Measurements from ENCODE around the gene TAF7L.
"Not testable (repeated sequence)": the region's sequence is repeated elsewhere in the genome, so short reads cannot be mapped to it uniquely, and the experiment has no call there.

TAF7L gene

GRCh38 chrX:101290957-101291603, at the start of gene TAF7L:
TSS of gene TAF7L (minus strand) at chrX:101291334. CDS start at chrX:101287543, 3,791 bp downstream.
- no peak for DNase-seq

GRCh38 chrX:101337776-101338271, 46.7 kb upstream of the TAF7L start:
- DNase-seq: no peak

GRCh38 chrX:101334310-101334709, 43.2 kb upstream of the TAF7L start:
- DNase-seq: not testable (repeated sequence)

- not testable (repeated sequence) for DNase-seq
Measured at GRCh38 chrX:101326600-101326999, 35.5 kb upstream of the TAF7L start.

GRCh38 chrX:101303790-101304189, 12.7 kb upstream of the TAF7L start:
- DNase-seq: no peak

GRCh38 chrX:101295603-101296002, 4.5 kb upstream of the TAF7L start:
- DNase-seq: not testable (repeated sequence)

GRCh38 chrX:101287402-101287801, 3.7 kb downstream of the TAF7L start:
- DNase-seq: peak in 3 of 6 experiments; percentile 3 to 47 (median 32)

- no peak for DNase-seq
Measured at GRCh38 chrX:101276238-101276637, 14.9 kb downstream of the TAF7L start.

GRCh38 chrX:101274198-101274597, 16.9 kb downstream of the TAF7L start:
- no peak for DNase-seq

- DNase-seq: no peak
Measured at GRCh38 chrX:101265869-101266428, 25.2 kb downstream of the TAF7L start.

GRCh38 chrX:101263766-101264165, 27.4 kb downstream of the TAF7L start:
- DNase-seq: no peak

GRCh38 chrX:101262590-101262989, 28.5 kb downstream of the TAF7L start:
- DNase-seq: no peak

- no peak for DNase-seq
Measured at GRCh38 chrX:101260435-101260834, 30.7 kb downstream of the TAF7L start.

GRCh38 chrX:101258259-101258581, 32.9 kb downstream of the TAF7L start:
- no peak for DNase-seq

GRCh38 chrX:101257448-101258258, 33.5 kb downstream of the TAF7L start:
- DNase-seq: peak in 1 of 6 experiments; percentile 6

- DNase-seq: no peak
Measured at GRCh38 chrX:101252634-101253033, 38.5 kb downstream of the TAF7L start.

GRCh38 chrX:101241531-101241930, 49.6 kb downstream of the TAF7L start:
- no peak for DNase-seq

- no peak for DNase-seq
Measured at GRCh38 chrX:101237041-101237440, 54.1 kb downstream of the TAF7L start.

GRCh38 chrX:101232316-101232715, 58.8 kb downstream of the TAF7L start:
- no peak for DNase-seq

- no peak for DNase-seq
Measured at GRCh38 chrX:101231080-101231479, 60.1 kb downstream of the TAF7L start.

GRCh38 chrX:101230636-101231035, 60.5 kb downstream of the TAF7L start:
- no peak for DNase-seq

GRCh38 chrX:101229170-101229569, 62.0 kb downstream of the TAF7L start:
- DNase-seq: no peak

- DNase-seq: no peak
Measured at GRCh38 chrX:101223226-101223625, 67.9 kb downstream of the TAF7L start.
